ENCODE results near the gene SRP72.
"Not testable (repeated sequence)": the region's sequence is repeated elsewhere in the genome, so short reads cannot be mapped to it uniquely, and the experiment has no call there.

SRP72 gene

DNA sequence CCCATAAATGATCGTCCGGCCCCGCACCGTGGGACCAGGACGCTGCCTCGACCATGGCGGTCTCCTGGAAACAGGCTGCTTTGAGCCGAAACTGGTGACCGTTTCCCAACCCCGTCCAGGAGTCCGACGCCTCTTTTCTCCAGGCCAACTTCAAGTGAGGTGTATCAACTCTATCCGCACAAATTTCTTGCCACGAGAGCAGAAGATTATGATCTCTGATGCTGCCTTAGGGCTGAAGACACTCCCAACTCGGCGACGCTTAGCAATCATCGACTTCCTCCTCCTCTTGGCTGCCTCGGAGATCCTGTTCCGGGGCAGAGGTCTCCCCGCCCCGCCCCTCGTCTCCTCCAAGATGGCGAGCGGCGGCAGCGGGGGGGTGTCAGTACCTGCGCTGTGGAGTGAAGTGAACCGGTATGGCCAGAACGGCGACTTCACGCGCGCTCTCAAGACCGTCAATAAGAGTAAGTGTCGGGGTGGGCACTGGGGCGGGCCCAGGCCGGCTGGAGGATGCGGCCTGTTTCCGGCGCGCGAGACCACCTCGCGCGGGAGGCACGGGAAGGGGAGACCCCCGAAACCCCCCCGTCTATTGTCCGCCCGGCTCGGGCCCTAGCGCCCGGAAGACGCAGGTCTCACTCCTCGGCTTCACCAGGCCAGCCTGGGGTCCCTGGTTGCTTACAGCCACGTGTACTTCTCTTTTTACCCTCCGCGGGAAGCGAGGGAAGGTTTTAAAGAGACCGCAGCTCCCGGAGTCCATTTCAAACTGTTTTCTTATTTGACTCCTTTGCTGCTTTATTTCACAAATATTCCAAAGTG, at the start of gene SRP72:
SRP72 (plus strand) TSS at position 334 of the 813 bp plus-strand sequence; CDS start at position 353, 19 bp downstream.
- DNase-seq (ENCODE audit: low read depth): peak; percentile 81

- no peak for DNase-seq (ENCODE audit: low read depth)
Observed at GRCh38 chr4:56424176-56424575, 43.2 kb upstream of the SRP72 start.

GRCh38 chr4:56424697-56425514, 42.5 kb upstream of the SRP72 start:
- DNase-seq (ENCODE audit: low read depth): peak; percentile 26

GRCh38 chr4:56425518-56425917, 41.9 kb upstream of the SRP72 start:
- no peak for DNase-seq (ENCODE audit: low read depth)

GRCh38 chr4:56426273-56426672, 41.1 kb upstream of the SRP72 start:
- DNase-seq (ENCODE audit: low read depth): no peak

DNA sequence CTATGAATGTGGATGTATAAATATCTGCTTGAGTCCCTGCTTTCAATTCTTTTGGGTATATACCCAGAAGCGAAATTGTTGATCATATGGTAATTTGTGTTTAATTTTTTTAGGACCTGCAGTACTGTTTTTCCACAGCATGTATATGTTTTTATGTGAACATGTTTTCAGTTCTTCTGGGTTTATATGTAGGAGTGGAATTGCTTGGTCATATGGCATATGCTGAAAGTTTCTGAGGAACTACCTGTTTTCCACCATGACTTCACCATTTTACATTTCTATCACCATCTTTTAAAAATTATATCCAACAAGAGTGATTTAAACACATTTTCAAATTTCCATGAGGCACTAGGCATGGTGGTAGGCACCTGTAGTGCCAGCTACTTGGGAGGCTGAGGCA, 40.2 kb upstream of the SRP72 start:
- DNase-seq (ENCODE audit: low read depth): no peak

- DNase-seq (ENCODE audit: low read depth): no peak
Observed at GRCh38 chr4:56430203-56430602, 37.2 kb upstream of the SRP72 start.

DNA sequence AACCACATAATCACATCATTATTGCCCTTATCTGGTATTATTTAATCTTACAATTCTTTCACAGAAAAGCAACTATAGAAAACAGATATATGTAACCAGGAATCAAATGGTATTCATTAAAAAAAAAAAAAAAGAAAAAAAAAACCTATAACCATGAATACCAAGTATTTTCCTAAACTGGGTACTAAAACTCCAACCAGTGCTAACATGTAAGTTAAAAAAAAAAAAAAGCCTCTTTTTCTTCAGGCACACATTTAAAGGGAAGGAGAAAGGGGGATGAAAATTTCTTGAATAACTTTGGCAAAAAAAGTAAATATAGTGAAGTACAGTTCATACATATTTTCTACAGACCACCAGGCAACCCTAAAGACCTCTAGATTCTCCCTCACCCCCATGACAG, 34.1 kb upstream of the SRP72 start:
- no peak for DNase-seq (ENCODE audit: low read depth)

- DNase-seq (ENCODE audit: low read depth): no peak
Observed at GRCh38 chr4:56434599-56435139, 32.7 kb upstream of the SRP72 start.

DNA sequence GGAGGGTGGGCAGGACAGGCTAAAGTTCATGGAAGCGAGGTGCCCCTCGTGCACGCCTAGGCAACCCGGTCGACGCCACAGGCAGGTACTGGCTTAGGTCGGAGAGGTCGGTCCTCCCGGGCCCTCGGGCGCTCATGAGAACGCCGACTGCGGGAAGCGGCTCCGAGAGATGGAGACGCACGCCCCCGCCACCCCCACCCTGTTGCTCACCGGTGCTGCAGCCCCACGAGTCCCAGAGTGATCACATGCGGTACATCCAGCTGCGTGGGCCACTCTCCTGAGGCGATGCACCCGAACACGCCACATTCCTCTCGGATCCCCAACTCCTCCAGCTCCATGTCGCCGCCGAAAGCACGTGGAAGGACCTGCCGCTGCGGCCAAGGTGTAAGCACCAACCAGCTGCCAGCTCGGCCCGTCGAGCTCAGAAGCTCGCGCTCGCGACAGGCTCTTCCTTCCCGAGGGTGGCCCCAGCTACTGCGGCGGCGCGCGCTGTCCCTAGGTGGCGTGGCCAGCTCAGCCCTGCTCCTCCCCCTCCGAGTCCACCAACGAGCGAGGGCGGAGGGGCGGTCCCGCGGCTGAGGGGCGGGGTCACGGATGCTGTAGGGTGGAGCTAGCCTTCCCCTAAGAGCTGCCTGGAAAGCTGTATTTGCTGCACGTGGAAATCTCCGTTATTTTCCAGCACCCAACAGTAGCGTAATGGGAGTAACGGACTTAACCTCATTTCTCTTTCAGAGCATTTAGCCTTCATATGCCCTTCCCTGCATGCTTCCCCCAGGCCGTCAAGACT, 32.1 kb upstream of the SRP72 start, which contains the start of gene PPAT:
PPAT (minus strand) TSS at position 476 of the 787 bp plus-strand sequence; CDS start at position 338, 138 bp downstream.
- DNase-seq (ENCODE audit: low read depth): peak; percentile 98

GRCh38 chr4:56438766-56439165, 28.7 kb upstream of the SRP72 start:
- DNase-seq (ENCODE audit: low read depth): no peak

DNA sequence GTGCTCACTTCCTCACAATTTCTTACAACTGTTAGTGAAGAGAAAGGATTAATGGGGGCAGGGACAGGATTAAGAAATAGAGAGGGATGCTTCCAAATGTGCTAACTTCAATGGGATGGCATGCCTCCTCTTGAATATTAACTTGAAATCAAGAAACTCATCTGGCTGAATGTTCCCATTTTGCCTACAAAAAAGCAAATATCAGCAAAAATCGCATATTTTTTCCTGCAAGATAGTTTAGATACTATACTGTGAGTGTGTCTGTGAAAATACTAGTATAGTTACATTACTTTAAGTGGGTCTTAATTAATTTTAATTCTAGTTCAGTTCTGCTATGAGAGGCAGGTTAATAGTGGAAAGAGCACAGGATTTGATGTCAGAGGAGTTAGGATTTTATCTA, 26.4 kb upstream of the SRP72 start:
- DNase-seq (ENCODE audit: low read depth): no peak

DNA sequence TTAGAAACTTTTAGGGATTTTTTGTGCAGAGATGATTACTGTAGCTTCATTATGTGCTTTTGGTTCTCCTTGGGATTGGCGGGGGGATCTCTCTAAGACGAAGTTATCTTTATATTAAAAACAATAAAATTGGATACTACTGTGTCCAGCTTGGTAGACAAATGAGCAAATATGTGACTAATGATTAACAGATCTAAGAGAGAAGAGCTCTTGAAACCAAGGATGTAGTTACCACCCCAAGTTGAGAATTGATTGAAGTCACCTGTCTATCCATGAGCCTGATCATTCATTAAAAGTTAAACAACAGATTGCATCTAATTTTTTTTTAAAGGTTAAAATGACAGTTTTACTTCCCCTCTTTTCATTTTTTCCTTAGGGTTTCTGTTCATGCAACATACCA, 22.7 kb upstream of the SRP72 start:
- DNase-seq (ENCODE audit: low read depth): no peak

GRCh38 chr4:56445699-56446098, 21.7 kb upstream of the SRP72 start:
- DNase-seq (ENCODE audit: low read depth): no peak

- DNase-seq (ENCODE audit: low read depth): no peak
Observed at GRCh38 chr4:56448301-56448700, 19.1 kb upstream of the SRP72 start.

DNA sequence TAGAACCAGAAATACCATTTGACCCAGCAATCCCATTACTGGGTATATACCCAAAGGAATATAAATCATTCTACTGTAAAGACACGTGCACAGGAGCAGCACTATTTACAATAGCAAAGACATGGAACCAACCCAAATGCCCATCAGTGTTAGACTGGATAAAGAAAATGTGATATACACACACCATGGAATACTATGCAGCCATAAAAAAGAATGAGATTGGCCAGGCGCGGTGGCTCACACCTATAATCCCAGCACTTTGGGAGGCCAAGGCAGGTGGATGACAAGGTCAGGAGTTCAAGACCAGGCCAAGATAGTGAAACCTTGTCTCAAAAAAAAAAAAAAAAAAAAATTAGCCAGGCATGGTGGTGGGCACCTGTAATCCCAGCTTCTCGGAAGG, 17.9 kb upstream of the SRP72 start:
- not testable (repeated sequence) for DNase-seq (ENCODE audit: low read depth)

GRCh38 chr4:56450342-56450741, 17.1 kb upstream of the SRP72 start:
- DNase-seq (ENCODE audit: low read depth): no peak

DNA sequence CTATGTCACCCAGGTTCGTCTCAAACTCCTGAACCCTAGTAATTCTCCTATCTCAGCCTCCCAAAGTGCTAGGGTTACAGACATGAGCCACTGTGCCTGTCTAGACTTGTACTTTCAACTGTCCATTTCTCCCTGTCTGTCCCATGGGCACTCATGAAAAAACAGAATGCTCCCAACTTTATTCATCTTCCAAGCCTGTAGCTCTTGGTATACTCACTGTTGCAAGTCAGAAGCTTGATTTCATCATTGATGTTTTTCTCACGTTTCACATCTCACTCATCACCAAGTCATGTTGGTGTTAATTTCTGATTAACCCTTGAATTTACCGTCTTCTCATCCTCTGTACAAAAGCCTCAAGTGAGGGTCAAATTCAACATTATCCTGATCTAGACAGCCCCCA, 7.3 kb upstream of the SRP72 start:
- DNase-seq (ENCODE audit: low read depth): no peak

GRCh38 chr4:56462157-56462556, 5.3 kb upstream of the SRP72 start:
- DNase-seq (ENCODE audit: low read depth): no peak

DNA sequence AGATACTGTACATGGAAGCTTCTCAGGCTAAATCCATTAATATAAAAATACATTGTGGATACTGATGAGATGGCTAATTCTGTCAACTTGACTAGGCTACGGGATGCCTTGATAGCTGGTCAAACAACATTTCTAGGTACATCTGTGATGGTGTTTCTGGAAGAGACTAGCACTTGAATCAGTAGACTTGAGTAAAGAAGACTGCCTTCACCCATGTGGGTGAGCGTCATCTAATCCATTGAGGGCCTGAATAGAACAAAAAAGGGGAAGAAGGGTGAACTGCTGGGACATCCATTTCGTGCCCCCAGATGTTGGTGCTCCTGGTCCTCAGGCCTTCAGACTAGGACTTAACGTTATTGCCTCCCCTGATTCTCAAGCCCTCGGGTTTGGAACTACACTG, 3.7 kb upstream of the SRP72 start:
- DNase-seq (ENCODE audit: low read depth): no peak

DNA sequence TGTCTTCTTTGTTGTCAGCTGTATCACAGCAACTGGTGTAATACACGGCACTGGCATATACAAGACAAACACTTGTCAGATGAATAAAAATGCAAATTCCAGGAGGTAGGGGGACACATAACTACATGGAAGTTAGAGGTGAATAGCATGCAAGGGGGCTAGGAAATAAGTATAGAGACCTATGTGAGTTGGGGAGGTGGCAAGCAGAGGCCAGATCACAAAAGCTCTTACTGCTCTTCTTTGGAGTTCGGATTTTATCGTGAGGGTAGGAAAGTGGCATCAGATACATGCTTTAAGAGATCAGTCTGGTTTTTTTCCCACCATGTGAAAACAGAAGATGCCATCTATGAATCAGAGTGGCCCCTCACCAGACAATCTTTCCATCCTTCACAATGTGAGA, 2.8 kb upstream of the SRP72 start:
- DNase-seq (ENCODE audit: low read depth): no peak
